ENCODE data around the gene NADK. TPM values are rescaled to one million over a fixed set of nuclear protein-coding genes. Genes with fewer than 3 reads are reported as not detected.

Gene NADK
- polyA plus RNA-seq, 1 experiment: 61.6 TPM

- DNase-seq (ENCODE audit: low read depth): no peak
- H3K36me3 ChIP-seq (ENCODE audit: control insufficient read depth, insufficient read depth, low read length): no peaks in the 10 kb centered on the region
- POLR2A ChIA-PET: no interaction called here
Measured at GRCh38 chr1:1778663-1779319, 521 bp upstream of the NADK start.

DNA sequence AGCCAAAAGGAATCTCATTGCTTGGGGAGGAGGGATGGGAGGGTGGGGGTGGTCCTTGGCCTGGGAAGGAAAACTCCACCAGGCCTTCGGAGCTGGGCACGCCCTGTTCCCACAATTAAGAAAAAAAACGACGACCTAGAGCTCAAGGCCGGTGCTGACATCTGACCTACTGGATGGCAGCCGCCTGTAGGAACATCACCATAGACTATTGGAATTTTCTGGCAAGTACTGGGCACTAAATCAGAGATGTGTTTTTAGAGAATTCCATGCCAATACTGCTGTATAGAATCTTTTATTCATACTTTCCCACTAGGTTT, 729 bp downstream of the NADK start:
- CTCF ChIA-PET: interaction anchor here (1.0 to 2.4 kb wide), 2 partner anchors 11 to 129 kb away, joined by 3 to 13 read pairs; no protein-coding TSS in a partner anchor
- Histone ChIP-seq H3K36me3 (ENCODE audit: control insufficient read depth, insufficient read depth, low read length) (no peaks in the 10 kb centered on the region), H3K27me3 (ENCODE audit: control insufficient read depth, insufficient read depth, low read length) (no peaks in the 10 kb centered on the region), H3K4me3 (ENCODE audit: low read depth, low read length) (peak overlapping the region; percentile 90)
- POLR2A ChIA-PET: no interaction called here
- TF ChIP-seq, protein P1, sequence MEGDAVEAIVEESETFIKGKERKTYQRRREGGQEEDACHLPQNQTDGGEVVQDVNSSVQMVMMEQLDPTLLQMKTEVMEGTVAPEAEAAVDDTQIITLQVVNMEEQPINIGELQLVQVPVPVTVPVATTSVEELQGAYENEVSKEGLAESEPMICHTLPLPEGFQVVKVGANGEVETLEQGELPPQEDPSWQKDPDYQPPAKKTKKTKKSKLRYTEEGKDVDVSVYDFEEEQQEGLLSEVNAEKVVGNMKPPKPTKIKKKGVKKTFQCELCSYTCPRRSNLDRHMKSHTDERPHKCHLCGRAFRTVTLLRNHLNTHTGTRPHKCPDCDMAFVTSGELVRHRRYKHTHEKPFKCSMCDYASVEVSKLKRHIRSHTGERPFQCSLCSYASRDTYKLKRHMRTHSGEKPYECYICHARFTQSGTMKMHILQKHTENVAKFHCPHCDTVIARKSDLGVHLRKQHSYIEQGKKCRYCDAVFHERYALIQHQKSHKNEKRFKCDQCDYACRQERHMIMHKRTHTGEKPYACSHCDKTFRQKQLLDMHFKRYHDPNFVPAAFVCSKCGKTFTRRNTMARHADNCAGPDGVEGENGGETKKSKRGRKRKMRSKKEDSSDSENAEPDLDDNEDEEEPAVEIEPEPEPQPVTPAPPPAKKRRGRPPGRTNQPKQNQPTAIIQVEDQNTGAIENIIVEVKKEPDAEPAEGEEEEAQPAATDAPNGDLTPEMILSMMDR (IDR thresholded peaks at IDR 0.05; ENCODE audit: insufficient read depth, low read depth, low read length): no peak
- no peak for DNase-seq (ENCODE audit: low read depth)

More at GRCh38 chr1:1778663-1779319, 521 bp upstream of the NADK start:
- TF ChIP-seq, protein P1 (IDR thresholded peaks at IDR 0.05; ENCODE audit: insufficient read depth, low read depth, low read length): 0 out of 2 replicates have a peak, but pooled peaks have one; percentile 4
- H3K27me3 ChIP-seq (ENCODE audit: control insufficient read depth, insufficient read depth, low read length): no peaks in the 10 kb centered on the region
- CTCF ChIA-PET: interaction anchor here (1.1 to 2.2 kb wide), 2 partner anchors 127 to 130 kb away, joined by 3 to 8 read pairs; no protein-coding TSS in a partner anchor
- peak overlapping the region; percentile 90 for H3K4me3 ChIP-seq (ENCODE audit: low read depth, low read length)

DNA sequence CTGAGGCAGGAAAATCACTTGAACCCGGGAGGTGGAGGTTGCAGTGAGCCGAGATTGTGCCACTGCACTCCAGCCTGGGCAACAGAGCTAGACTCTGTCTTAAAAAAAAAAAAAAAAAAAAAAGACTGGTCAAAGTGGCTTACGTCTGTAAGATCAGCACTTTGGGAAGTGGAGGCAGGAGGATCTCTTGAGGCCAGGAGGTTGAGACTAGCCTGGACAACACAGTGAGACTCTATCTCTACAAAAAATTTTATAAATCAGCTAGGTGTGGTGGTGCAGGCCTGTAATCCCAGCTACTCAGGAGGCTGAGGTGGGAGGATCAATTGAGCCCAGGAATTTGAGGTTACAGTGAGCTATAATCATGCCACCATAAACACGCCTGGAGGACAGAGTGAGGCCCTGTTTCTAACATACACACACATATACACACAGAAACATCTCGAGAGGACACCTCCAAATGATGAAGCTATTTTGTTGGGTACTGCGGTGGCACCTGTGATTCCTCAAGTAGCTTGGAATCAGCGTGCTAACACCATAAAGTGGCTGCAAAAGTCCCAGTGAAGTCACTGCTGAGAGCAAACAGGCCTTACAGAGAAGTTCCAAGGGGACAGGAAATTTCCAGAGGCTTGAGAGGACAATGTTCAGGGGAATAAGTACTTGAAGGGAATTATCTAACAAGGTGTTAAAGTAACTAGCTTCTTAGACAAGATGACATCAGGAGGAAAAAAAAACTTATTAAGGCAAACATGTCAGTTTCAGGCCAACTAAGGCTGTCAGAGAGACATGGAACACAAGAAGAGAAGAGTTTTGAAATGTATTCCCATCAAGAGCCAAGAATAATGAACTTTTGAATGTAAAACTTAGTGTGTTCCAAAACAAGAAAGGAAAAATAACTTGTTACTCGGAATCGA, 1.3 kb downstream of the NADK start:
- Histone ChIP-seq H3K36me3 (ENCODE audit: control insufficient read depth, insufficient read depth, low read length) (no peaks in the 10 kb centered on the region), H3K27me3 (ENCODE audit: control insufficient read depth, insufficient read depth, low read length) (no peaks in the 10 kb centered on the region), H3K4me3 (ENCODE audit: low read depth, low read length) (peak overlapping the region; percentile 90)
- no peak for DNase-seq (ENCODE audit: low read depth)
- TF ChIP-seq, protein P1 (IDR thresholded peaks at IDR 0.05; ENCODE audit: insufficient read depth, low read depth, low read length): no peak
- POLR2A ChIA-PET: no interaction called here
- CTCF ChIA-PET: interaction anchor here (0.8 to 2.4 kb wide), 3 partner anchors 8 to 130 kb away, joined by 3 to 13 read pairs (median 3); no protein-coding TSS in a partner anchor

GRCh38 chr1:1775327-1776226, 2.7 kb downstream of the NADK start:
- Histone ChIP-seq H3K27me3 (ENCODE audit: control insufficient read depth, insufficient read depth, low read length) (no peaks in the 10 kb centered on the region), H3K36me3 (ENCODE audit: control insufficient read depth, insufficient read depth, low read length) (no peaks in the 10 kb centered on the region), H3K4me3 (ENCODE audit: low read depth, low read length) (no peak overlapping the region)
- ChIA-PET CTCF (interaction anchor here (2.4 kb wide), 1 partner anchor 131 kb away, joined by 13 read pairs; no protein-coding TSS in a partner anchor), POLR2A (interaction anchor here (0.5 kb wide), 1 partner anchor 90 kb away, joined by 4 read pairs; no protein-coding TSS in a partner anchor)
- TF ChIP-seq, protein P1 (IDR thresholded peaks at IDR 0.05; ENCODE audit: insufficient read depth, low read depth, low read length): no peak
- no peak for DNase-seq (ENCODE audit: low read depth)

Data from BJ (cell line).